Vagina (tissue), 2 donors: ENCODE results near the gene CADM1.

ENCODE experiments used
- CTCF ChIP-seq, 3 experiments: fragments of 450-650 bp in 2 of 3; fragments of 200-600 bp in 1 of 3; sonication (generic) in 1 of 3; IDR thresholded peaks; one replicate each; pipeline ENCODE4 v1.5.1; 2017 to 2019; ENCODE audit warnings: antibody characterized with exemption in 3 of 3, mild to moderate bottlenecking in 2 of 3, moderate library complexity in 2 of 3
- POLR2A ChIP-seq, 2 donors: fragments of 450-650 bp; IDR thresholded peaks; one replicate each; pipeline ENCODE4 v1.6.1; 2017; ENCODE audit warnings: antibody characterized with exemption in 2 of 2, mild to moderate bottlenecking in 2 of 2, moderate library complexity in 2 of 2
- POLR2AphosphoS5 ChIP-seq, 2 donors: sonication (generic); formaldehyde crosslinking; IDR thresholded peaks; one replicate each; pipeline ENCODE4 v1.9.0; 2017; ENCODE audit warnings: antibody characterized with exemption in 2 of 2, mild to moderate bottlenecking in 2 of 2, low read depth in 1 of 2; ENCODE audit not compliant: insufficient read depth in 1 of 2

GRCh38 chr11:115263799-115264656 is 240.2 kb downstream of the CADM1 start:
- TF ChIP-seq CTCF (IDR thresholded peaks at IDR 0.05) = no peak
- TF ChIP-seq POLR2A (IDR thresholded peaks at IDR 0.05) = no peak
- no peak for TF ChIP-seq POLR2AphosphoS5 (IDR thresholded peaks at IDR 0.05; ENCODE audit: insufficient read depth in 1 of 2, low read depth in 1 of 2)
